Suppressor macrophage treated with lipopolysaccharide for 1 hour (primary cell): ENCODE measurements around the gene TAC3.
"Not testable (repeated sequence)": the region's sequence is repeated elsewhere in the genome, so short reads cannot be mapped to it uniquely, and the experiment has no call there.

Source experiments
- DNase-seq, 3 donors: peaks; one replicate each; pipeline ENCODE4 v3.0.0-alpha.2; 2020 to 2022

Gene TAC3

GRCh38 chr12:57016348-57016747 lies at the start of gene TAC3:
TSS of gene TAC3 (minus strand) at chr12:57016529. CDS start at chr12:57015797, 732 bp downstream.
- DNase-seq, result no peak

- peak; percentile 88 to 97 (median 95) for DNase-seq
Observed at GRCh38 chr12:57063991-57064685, 47.8 kb upstream of the TAC3 start.

- no peak for DNase-seq
Observed at GRCh38 chr12:57058454-57058853, 42.1 kb upstream of the TAC3 start.

- DNase-seq, result no peak
Observed at GRCh38 chr12:57057067-57057751, 40.9 kb upstream of the TAC3 start.

GRCh38 chr12:57055824-57056223 lies 39.5 kb upstream of the TAC3 start:
- peak; percentile 85 to 96 (median 94) for DNase-seq

GRCh38 chr12:57053901-57054300 lies 37.6 kb upstream of the TAC3 start:
- not testable (repeated sequence) for DNase-seq

- not testable (repeated sequence) for DNase-seq
Observed at GRCh38 chr12:57053146-57053545, 36.8 kb upstream of the TAC3 start.

GRCh38 chr12:57051011-57051410 lies 34.7 kb upstream of the TAC3 start:
- no peak for DNase-seq

GRCh38 chr12:57049890-57050289 lies 33.6 kb upstream of the TAC3 start, which contains the start of gene MYO1A:
TSS of gene MYO1A (minus strand) at chr12:57050129. CDS start at chr12:57048323, 1,806 bp downstream.
- DNase-seq, result no peak

GRCh38 chr12:57049119-57049446 lies 32.8 kb upstream of the TAC3 start:
- DNase-seq, result no peak

- peak; percentile 50 to 74 (median 56) for DNase-seq
Observed at GRCh38 chr12:57048423-57049118, 32.2 kb upstream of the TAC3 start.

GRCh38 chr12:57047981-57048380 lies 31.7 kb upstream of the TAC3 start:
- no peak for DNase-seq

- peak; percentile 56 to 68 (median 67) for DNase-seq
Observed at GRCh38 chr12:57046947-57047890, 30.9 kb upstream of the TAC3 start.

- peak; percentile 69 to 77 (median 74) for DNase-seq
Observed at GRCh38 chr12:57046086-57046791, 29.9 kb upstream of the TAC3 start.

GRCh38 chr12:57044889-57045288 lies 28.6 kb upstream of the TAC3 start:
- no peak for DNase-seq

GRCh38 chr12:57044468-57044867 lies 28.1 kb upstream of the TAC3 start:
- no peak for DNase-seq

- no peak for DNase-seq
Observed at GRCh38 chr12:57042695-57043094, 26.4 kb upstream of the TAC3 start.

- DNase-seq, result peak in 2 of 3 donors; percentile 30 to 43
Observed at GRCh38 chr12:57040750-57041149, 24.4 kb upstream of the TAC3 start.

- no peak for DNase-seq
Observed at GRCh38 chr12:57040211-57040610, 23.9 kb upstream of the TAC3 start.

GRCh38 chr12:57039016-57039798 lies 22.9 kb upstream of the TAC3 start:
- DNase-seq, result peak in 2 of 3 donors; percentile 36 to 42

GRCh38 chr12:57037264-57037663 lies 20.9 kb upstream of the TAC3 start:
- no peak for DNase-seq
